MCF 10A (cell line): ENCODE results near the gene BOLA3. TPM values are rescaled to one million over a fixed set of nuclear protein-coding genes. Genes with fewer than 3 reads are reported as not detected.
A peak's percentile ranks its signal among the peaks of the same experiment; 100 is the strongest.
"Not testable (repeated sequence)": the region's sequence is repeated elsewhere in the genome, so short reads cannot be mapped to it uniquely, and the experiment has no call there.

Source experiments
- BruUV-seq: library from RNA; stranded (reverse); fragments of 400-500 nt; replicated peaks from 2 replicates; lab custom pipeline; 2021; lab: Mats Ljungman, UMichigan
- CTCF ChIA-PET: fragments of 300-600 bp; sonication (Branson Sonifier 250); formaldehyde crosslinking; extraction: SDS; loops from one replicate; lab custom pipeline; 2021; ENCODE audit warnings: antibody characterized with exemption, inconsistent platforms; lab: Yijun Ruan, JAX
- POLR2A ChIA-PET: fragments of 300-600, 350-650 bp; sonication (Branson Sonifier 250); formaldehyde crosslinking; extraction: SDS; loops from one replicate; lab custom pipeline; 2020; ENCODE audit warnings: antibody characterized with exemption, inconsistent platforms; lab: Yijun Ruan, JAX
- DNase-seq: peaks from one replicate; pipeline ENCODE4 v3.0.0-alpha.2; 2018; ENCODE audit not compliant: unreplicated experiment
- H3K27ac Mint-ChIP-seq: one replicate; pipeline ENCODE4 v1.8.0; 2022; ENCODE audit warnings: mild to moderate bottlenecking, low read depth, mixed read lengths; ENCODE audit not compliant: unreplicated experiment
- H3K27me3 Mint-ChIP-seq: one replicate; pipeline ENCODE4 v1.8.0; 2022; ENCODE audit warnings: mixed read lengths; ENCODE audit not compliant: insufficient read depth, unreplicated experiment
- H3K36me3 Mint-ChIP-seq: one replicate; pipeline ENCODE4 v1.8.0; 2022; ENCODE audit warnings: mild to moderate bottlenecking, moderate library complexity, mixed read lengths; ENCODE audit not compliant: insufficient read depth, unreplicated experiment
- H3K4me1 Mint-ChIP-seq: one replicate; pipeline ENCODE4 v1.8.0; 2022; ENCODE audit warnings: mixed read lengths; ENCODE audit not compliant: insufficient read depth, unreplicated experiment
- H3K4me3 Mint-ChIP-seq: one replicate; pipeline ENCODE4 v1.8.0; 2022; ENCODE audit warnings: mild to moderate bottlenecking, moderate library complexity, mixed read lengths; ENCODE audit not compliant: unreplicated experiment
- H3K9me3 Mint-ChIP-seq: one replicate; pipeline ENCODE4 v1.8.0; 2022; ENCODE audit warnings: mixed read lengths; ENCODE audit not compliant: unreplicated experiment
- CTCF ChIP-seq: fragments of 200-600 bp; IDR thresholded peaks from one replicate; pipeline ENCODE4 v1.8.0; 2022; ENCODE audit warnings: antibody characterized with exemption, mild to moderate bottlenecking; ENCODE audit not compliant: unreplicated experiment
- intact Hi-C: fragments of 100-400 bp; cut with micrococcal nuclease; formaldehyde crosslinking; loops from 2 replicates; pipeline ENCODE4 v1.14.1; 2022
- total RNA-seq: library from RNA; stranded (reverse); gene quantifications from 2 replicates; pipeline ENCODE4 v1.2.3, GENCODE V29; 2022

Gene BOLA3
- total RNA-seq, 1 experiment from 2014 or later = 72.5 TPM

- Mint-ChIP-seq H3K36me3 (peaks cover 6% of the 10 kb centered on the region), H3K4me1 (no peaks in the 10 kb centered on the region), H3K4me3 (no peak overlapping the region), H3K27me3 (no peaks in the 10 kb centered on the region), H3K27ac (no peak overlapping the region), H3K9me3 (no peaks in the 10 kb centered on the region)
- intact Hi-C loops = no loop called here
- POLR2A ChIA-PET = interaction anchor here (1.5 kb wide), 1 partner anchor 111 kb away, joined by 3 read pairs; no protein-coding TSS in a partner anchor
- no peak for DNase-seq
- CTCF ChIA-PET = interaction anchor here (0.6 to 1.4 kb wide), 3 partner anchors 19 to 344 kb away, joined by 3 to 4 read pairs (median 3); partner anchors contain the start of gene MRPL53
- BruUV-seq = no TSS peak
- TF ChIP-seq CTCF = no peak
Observed at GRCh38 chr2:74128206-74128605, 19.5 kb downstream of the BOLA3 start.

GRCh38 chr2:74123955-74124354 lies 23.8 kb downstream of the BOLA3 start:
- BruUV-seq, H3K9me3 Mint-ChIP-seq, H3K27ac Mint-ChIP-seq, H3K4me1 Mint-ChIP-seq, H3K36me3 Mint-ChIP-seq, POLR2A ChIA-PET, H3K27me3 Mint-ChIP-seq, DNase-seq, H3K4me3 Mint-ChIP-seq, intact Hi-C loops: not testable (repeated sequence)
- CTCF ChIA-PET = interaction anchor here (0.6 kb wide), 1 partner anchor 347 kb away, joined by 3 read pairs; no protein-coding TSS in a partner anchor

GRCh38 chr2:74121846-74122245 lies 25.9 kb downstream of the BOLA3 start:
- POLR2A ChIA-PET = interaction anchor here (0.6 to 2.8 kb wide), 4 partner anchors 11 to 385 kb away, joined by 3 to 12 read pairs (median 3); partner anchors contain the start of gene TPRKB
- not testable (repeated sequence) for H3K4me3 Mint-ChIP-seq, BruUV-seq, DNase-seq, H3K4me1 Mint-ChIP-seq, H3K36me3 Mint-ChIP-seq, H3K9me3 Mint-ChIP-seq, H3K27me3 Mint-ChIP-seq, H3K27ac Mint-ChIP-seq
- CTCF ChIA-PET = interaction anchor here (0.9 to 1.3 kb wide), 2 partner anchors 9 to 21 kb away, joined by 3 to 4 read pairs; no protein-coding TSS in a partner anchor
- intact Hi-C loops = loop anchor here (2.0 kb wide), 1 partner anchor 77 kb away; the partner anchor contains the start of gene MTHFD2

GRCh38 chr2:74119912-74120825 lies 27.5 kb downstream of the BOLA3 start:
- H3K36me3 Mint-ChIP-seq = no peaks in the 10 kb centered on the region
- H3K27ac Mint-ChIP-seq = peak overlapping the region; percentile 89
- ChIA-PET POLR2A (interaction anchor here (0.6 to 2.8 kb wide), 17 partner anchors 9 to 383 kb away, joined by 3 to 12 read pairs (median 3); partner anchors contain the start of genes BOLA3, STAMBP and TPRKB), CTCF (interaction anchor here (0.6 to 1.6 kb wide), 17 partner anchors 9 to 294 kb away, joined by 3 to 7 read pairs (median 4); partner anchors contain the start of gene STAMBP)
- H3K4me3 Mint-ChIP-seq = peak overlapping the region; percentile 82
- intact Hi-C loops = loop anchor here (2.0 kb wide), 1 partner anchor 79 kb away; the partner anchor contains the start of gene MTHFD2
- TSS peak; percentile 76 for BruUV-seq
- H3K9me3 Mint-ChIP-seq = no peaks in the 10 kb centered on the region
- H3K27me3 Mint-ChIP-seq = no peaks in the 10 kb centered on the region
- H3K4me1 Mint-ChIP-seq = peaks cover 4% of the 10 kb centered on the region
- peak; percentile 71 for DNase-seq
- TF ChIP-seq CTCF = peak; percentile 39
